H1 (cell line): ENCODE measurements around the gene ENKUR. TPM values are rescaled to one million over a fixed set of nuclear protein-coding genes. Genes with fewer than 3 reads are reported as not detected.

Experiments
- polyA plus RNA-seq, 7 experiments: library from polyadenylated mRNA; depleted of rRNA in 3 of 7; stranded (reverse) in 5 of 7; unstranded in 2 of 7; fragments of >200 nt in 5 of 7; fragments of 200-250 nt in 2 of 7; gene quantifications; 1 replicate in 5 of 7; 2 replicates in 1 of 7; 4 replicates in 1 of 7; pipeline versions ENCODE4 v1.2.1 to v1.2.3, GENCODE V29; 2011 to 2013; ENCODE audit warnings: missing spikeins in 2 of 7, mixed read lengths in 2 of 7
- total RNA-seq: library from RNA; stranded (reverse); fragmentation: NEBNext Ultra II Directional; extraction: Animal tissue kit (Norgen Biotek cat#: 25700); gene quantifications from 2 replicates; pipeline ENCODE4 v1.2.1, GENCODE V29; 2021
- TF ChIP-seq, protein P1 (sequence below): IDR thresholded peaks from 2 replicates; pipeline ENCODE4 v1.6.1; 2011; ENCODE audit warnings: low read depth, mild to moderate bottlenecking, low read length; ENCODE audit not compliant: insufficient read depth

The ENKUR gene
- total and polyA plus RNA-seq, 2 of the 8 experiments (the other 6 are each of a cell fraction or from before 2014, with no cell fraction given) = not detected

DNA sequence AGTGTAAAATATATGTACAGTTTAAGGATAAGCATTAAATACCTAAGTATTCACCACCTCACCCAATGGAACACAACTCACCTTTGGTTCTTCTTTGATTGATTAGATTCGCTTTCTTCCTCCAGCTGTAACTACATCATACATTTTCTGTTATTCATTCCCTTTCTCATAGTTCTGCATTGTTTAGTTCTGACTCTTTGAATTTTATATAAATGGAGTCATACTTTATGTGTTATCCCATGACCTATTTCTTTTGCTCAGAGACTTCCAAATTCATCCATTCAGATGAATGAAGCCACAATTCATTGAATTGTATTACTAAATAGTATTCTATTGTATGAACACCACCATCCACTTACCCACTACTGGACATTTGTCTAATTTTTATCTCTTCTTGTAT lies 12.8 kb upstream of the ENKUR start (continued):
- TF ChIP-seq, protein P1, sequence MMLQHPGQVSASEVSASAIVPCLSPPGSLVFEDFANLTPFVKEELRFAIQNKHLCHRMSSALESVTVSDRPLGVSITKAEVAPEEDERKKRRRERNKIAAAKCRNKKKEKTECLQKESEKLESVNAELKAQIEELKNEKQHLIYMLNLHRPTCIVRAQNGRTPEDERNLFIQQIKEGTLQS = no peak
